ENCODE data around the gene LGALSL.

The LGALSL gene

DNA sequence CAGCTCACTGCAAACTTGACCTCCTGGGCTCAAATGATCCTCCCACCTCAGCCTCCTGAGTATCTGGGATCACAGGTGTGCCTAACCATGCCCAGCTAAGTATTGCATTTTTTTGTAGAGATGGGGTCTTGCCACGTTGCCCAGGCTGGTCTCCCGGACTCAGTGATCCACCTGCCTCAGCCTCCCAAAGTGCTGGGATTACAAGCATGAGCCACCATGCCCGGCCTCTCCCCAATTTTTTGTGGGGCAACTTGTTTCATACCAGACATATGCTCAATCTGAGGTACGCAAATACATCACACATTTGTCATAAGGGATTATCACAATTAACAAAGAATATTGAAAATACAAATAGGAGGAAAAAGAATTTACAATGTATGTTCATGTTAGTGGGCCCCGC, 27.7 kb downstream of the LGALSL start:
- TF ChIP-seq CTCF (conservative IDR thresholded peaks at IDR 0.05; ENCODE audit: low read depth): no peak
- H3K27ac ChIP-seq: no peak overlapping the region
- no peak for DNase-seq (ENCODE audit: low spot score)
- CTCF ChIA-PET: interaction anchor here (0.6 to 4.4 kb wide), 2 partner anchors 29 to 151 kb away, joined by 3 to 20 read pairs; no protein-coding TSS in a partner anchor
- POLR2A ChIA-PET (ENCODE audit: low non-redundant PET): interaction anchor here (1.1 kb wide), 1 partner anchor 29 kb away, joined by 4 read pairs; no protein-coding TSS in a partner anchor

DNA sequence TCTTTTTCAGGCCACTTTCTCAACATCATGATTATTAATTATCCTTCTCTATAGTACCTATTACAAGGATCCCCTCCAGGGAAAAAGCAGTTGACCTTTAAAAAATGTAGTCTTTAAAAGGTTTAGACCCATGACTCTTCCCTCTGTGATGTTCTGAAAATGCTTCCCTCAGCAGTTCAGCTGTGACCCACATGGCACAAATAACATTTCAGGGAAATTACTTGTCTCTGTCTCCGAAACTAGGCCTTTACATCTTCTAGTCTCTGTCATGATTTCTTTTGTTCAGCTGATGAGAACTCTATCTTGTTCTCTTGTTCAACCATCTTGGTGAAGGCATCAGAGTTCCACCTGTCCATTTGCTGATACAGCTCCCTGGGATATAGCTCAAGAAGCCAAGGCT, 28.3 kb downstream of the LGALSL start:
- no peak for DNase-seq (ENCODE audit: low spot score)
- no peak overlapping the region for H3K27ac ChIP-seq
- no peak for TF ChIP-seq CTCF (conservative IDR thresholded peaks at IDR 0.05; ENCODE audit: low read depth)
- CTCF ChIA-PET: interaction anchor here (4.4 kb wide), 1 partner anchor 151 kb away, joined by 20 read pairs; no protein-coding TSS in a partner anchor
- POLR2A ChIA-PET (ENCODE audit: low non-redundant PET): interaction anchor here (1.1 kb wide), 1 partner anchor 29 kb away, joined by 4 read pairs; no protein-coding TSS in a partner anchor

GRCh38 chr2:64482765-64483504, 29.0 kb downstream of the LGALSL start:
- no peak overlapping the region for H3K27ac ChIP-seq
- DNase-seq (ENCODE audit: low spot score): no peak
- CTCF ChIA-PET: interaction anchor here (4.4 kb wide), 1 partner anchor 152 kb away, joined by 20 read pairs; no protein-coding TSS in a partner anchor
- POLR2A ChIA-PET (ENCODE audit: low non-redundant PET): no interaction called here
- no peak for TF ChIP-seq CTCF (conservative IDR thresholded peaks at IDR 0.05; ENCODE audit: low read depth)

DNA sequence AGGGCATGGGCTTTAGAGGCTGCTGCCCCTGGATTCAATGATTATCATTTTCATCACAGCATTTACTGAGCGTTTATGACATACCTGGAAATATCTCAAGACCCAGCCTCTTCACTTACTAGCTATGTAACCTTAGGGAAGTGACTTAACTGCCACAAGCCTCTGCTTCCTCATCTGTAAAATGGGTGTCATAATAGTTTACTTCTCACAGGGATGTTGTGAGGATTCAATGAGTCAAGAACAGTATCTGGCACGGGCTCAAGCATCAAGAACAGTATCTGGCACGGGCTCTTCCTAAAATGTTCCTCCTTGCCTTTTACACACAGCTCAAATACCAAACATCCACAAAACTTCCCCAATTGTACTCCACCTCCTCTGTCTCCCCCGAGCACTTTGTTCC, 31.4 kb downstream of the LGALSL start:
- H3K27ac ChIP-seq: peak overlapping the region; percentile 66; the same call in 1 of the 2 replicates
- POLR2A ChIA-PET (ENCODE audit: low non-redundant PET): no interaction called here
- TF ChIP-seq CTCF (conservative IDR thresholded peaks at IDR 0.05; ENCODE audit: low read depth): no peak
- no peak for DNase-seq (ENCODE audit: low spot score)
- CTCF ChIA-PET: interaction anchor here (0.6 to 1.5 kb wide), 2 partner anchors 154 to 389 kb away, joined by 4 to 10 read pairs; no protein-coding TSS in a partner anchor

GRCh38 chr2:64485961-64486360, 32.0 kb downstream of the LGALSL start:
- POLR2A ChIA-PET (ENCODE audit: low non-redundant PET): no interaction called here
- peak; percentile 64 for DNase-seq (ENCODE audit: low spot score)
- CTCF ChIA-PET: interaction anchor here (0.5 to 1.5 kb wide), 3 partner anchors 124 to 160 kb away, joined by 3 to 10 read pairs (median 3); no protein-coding TSS in a partner anchor
- no peak for TF ChIP-seq CTCF (conservative IDR thresholded peaks at IDR 0.05; ENCODE audit: low read depth)
- H3K27ac ChIP-seq: peak overlapping the region; percentile 66

DNA sequence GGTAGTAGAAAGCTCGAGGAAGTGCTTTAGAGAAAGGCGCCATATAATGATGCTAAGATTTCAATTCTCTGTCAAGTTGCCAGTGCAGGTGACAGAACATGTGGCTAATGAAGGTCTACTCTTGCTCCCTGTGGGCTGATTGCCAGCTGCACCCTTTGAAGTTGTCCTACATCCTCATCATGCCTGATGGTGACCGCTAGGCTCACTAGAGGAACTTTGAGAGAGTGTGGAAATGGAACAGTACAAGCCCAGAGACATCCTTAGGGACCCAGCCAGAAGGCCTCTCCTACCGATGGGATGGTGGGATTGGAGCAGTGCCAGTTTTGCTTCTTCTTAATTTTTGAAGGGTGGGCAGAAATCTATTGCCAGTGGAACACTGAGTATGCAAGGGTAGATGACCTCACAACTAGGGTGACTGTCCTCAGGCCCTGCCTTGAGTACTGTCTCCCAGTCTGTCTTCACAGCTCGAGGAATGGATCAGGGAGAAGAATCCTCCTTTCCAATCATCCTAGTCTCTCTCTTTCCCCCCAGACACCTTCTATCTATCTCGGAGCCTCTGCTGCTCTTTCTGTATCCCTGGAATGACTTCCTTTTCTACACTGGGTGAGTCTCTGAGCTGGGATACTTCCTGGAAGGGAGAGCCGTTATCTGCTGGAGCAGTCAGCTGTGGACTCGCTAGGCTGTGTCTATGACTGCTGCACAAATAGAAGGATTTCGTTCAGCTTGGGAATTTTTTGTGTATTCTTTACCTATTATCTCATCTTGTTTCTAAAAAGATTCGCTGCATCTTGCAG, 33.5 kb downstream of the LGALSL start:
- CTCF ChIA-PET: interaction anchor here (0.6 to 2.9 kb wide), 27 partner anchors 10 to 463 kb away, joined by 3 to 61 read pairs (median 4); no protein-coding TSS in a partner anchor
- DNase-seq (ENCODE audit: low spot score): no peak
- no peak overlapping the region for H3K27ac ChIP-seq
- TF ChIP-seq CTCF (conservative IDR thresholded peaks at IDR 0.05; ENCODE audit: low read depth): no peak
- POLR2A ChIA-PET (ENCODE audit: low non-redundant PET): no interaction called here

Data from RWPE1 (cell line).